Astrocyte (in vitro differentiated cells and primary cell): ENCODE data around the gene CLEC16A.

ENCODE experiments used
- EZH2 ChIP-seq: IDR thresholded peaks from 2 replicates; pipeline ENCODE4 v1.6.1; 2012; ENCODE audit warnings: mild to moderate bottlenecking, low read length, inconsistent platforms; ENCODE audit not compliant: insufficient read depth
- TF ChIP-seq, protein P1 (sequence below): IDR thresholded peaks from 2 replicates; pipeline ENCODE4 v1.5.1; 2011; ENCODE audit warnings: low read depth, mild to moderate bottlenecking, inconsistent platforms, low read length, moderate library complexity; ENCODE audit not compliant: insufficient read depth

DNA sequence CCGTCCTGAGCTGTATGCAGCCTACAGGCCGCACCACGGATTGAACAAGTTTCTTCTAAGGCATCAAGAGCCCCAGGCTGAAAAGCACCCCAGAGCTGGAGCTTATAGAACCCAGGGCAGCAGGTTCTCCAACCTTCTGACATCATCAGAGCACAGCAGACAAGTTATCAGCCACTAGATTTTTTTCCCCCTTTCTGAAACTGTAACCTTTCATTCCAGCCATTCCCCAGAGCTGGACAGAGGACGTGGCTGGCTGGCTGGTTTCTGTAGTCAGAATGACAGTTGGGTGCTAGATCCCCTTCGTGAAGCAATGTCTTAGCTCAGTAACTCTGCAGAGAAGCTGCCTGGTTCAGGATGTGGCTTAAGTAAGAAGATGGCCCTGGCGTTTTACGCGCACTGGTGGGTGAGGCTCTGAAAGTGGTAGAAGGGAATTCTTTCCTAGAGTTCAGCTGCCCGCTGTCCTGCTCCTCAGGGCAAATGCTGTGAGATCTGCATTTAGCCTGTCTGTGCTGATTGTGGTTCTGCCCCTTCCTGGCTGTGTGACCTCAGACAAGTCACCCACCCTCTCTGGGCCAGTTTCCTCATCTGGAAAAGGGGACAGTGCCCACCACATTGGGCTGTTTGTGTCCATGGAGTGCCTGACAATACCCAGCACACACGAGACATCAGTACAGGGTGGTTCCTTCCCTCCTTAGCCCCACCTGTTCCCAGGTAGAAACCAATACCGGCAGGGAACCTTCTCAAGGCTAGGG lies 11.2 kb upstream of the CLEC16A start:
- TF ChIP-seq, protein P1, sequence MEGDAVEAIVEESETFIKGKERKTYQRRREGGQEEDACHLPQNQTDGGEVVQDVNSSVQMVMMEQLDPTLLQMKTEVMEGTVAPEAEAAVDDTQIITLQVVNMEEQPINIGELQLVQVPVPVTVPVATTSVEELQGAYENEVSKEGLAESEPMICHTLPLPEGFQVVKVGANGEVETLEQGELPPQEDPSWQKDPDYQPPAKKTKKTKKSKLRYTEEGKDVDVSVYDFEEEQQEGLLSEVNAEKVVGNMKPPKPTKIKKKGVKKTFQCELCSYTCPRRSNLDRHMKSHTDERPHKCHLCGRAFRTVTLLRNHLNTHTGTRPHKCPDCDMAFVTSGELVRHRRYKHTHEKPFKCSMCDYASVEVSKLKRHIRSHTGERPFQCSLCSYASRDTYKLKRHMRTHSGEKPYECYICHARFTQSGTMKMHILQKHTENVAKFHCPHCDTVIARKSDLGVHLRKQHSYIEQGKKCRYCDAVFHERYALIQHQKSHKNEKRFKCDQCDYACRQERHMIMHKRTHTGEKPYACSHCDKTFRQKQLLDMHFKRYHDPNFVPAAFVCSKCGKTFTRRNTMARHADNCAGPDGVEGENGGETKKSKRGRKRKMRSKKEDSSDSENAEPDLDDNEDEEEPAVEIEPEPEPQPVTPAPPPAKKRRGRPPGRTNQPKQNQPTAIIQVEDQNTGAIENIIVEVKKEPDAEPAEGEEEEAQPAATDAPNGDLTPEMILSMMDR = no peak
- no peak for TF ChIP-seq EZH2
